H1 (cell line): ENCODE data around the gene PLXNA4. TPM values are rescaled to one million over a fixed set of nuclear protein-coding genes. Genes with fewer than 3 reads are reported as not detected.

ENCODE experiments used
- CTCF ChIA-PET: fragments of 300-600 bp; sonication (Branson Sonifier 250); formaldehyde crosslinking; loops from one replicate; lab custom pipeline; 2021; ENCODE audit not compliant: partially characterized antibody; lab: Charles Lee
- POLR2A ChIA-PET: fragments of 300-600 bp; sonication (Branson Sonifier 250); formaldehyde crosslinking; loops from one replicate; lab custom pipeline; 2021; ENCODE audit warnings: inconsistent platforms; ENCODE audit not compliant: partially characterized antibody; lab: Charles Lee
- DNase-seq, 2 experiments: peaks; one replicate each; pipeline versions ENCODE4 v3.0.0 to v3.0.0-alpha.2; 2010 to 2022; ENCODE audit warnings: low spot score in 2 of 2, low read depth in 1 of 2, mixed read lengths in 1 of 2
- FAIRE-seq: peaks from 2 replicates; lab custom pipeline; 2011; peaks lifted over from hg19 to GRCh38; lab: Jason Lieb, UNC
- H2AFZ ChIP-seq: 2 replicates; pipeline ENCODE4 v1.8.1; 2012; ENCODE audit warnings: low read length, inconsistent platforms
- H2AK5ac ChIP-seq: 2 replicates; pipeline ENCODE4 v1.6.1; 2013; ENCODE audit warnings: low read depth, low read length
- H2BK120ac ChIP-seq: replicated peaks from 2 replicates; pipeline ENCODE3; 2013; ENCODE audit warnings: low read depth, low read length, inconsistent platforms
- H2BK12ac ChIP-seq: 2 replicates; pipeline ENCODE4 v1.6.1; 2013; ENCODE audit warnings: low read depth, low read length
- H2BK15ac ChIP-seq: 2 replicates; pipeline ENCODE4 v1.6.1; 2013; ENCODE audit warnings: low read length
- H2BK20ac ChIP-seq: 2 replicates; pipeline ENCODE4 v1.6.1; 2013; ENCODE audit warnings: low read length
- H2BK5ac ChIP-seq: 2 replicates; pipeline ENCODE4 v1.6.1; 2013; ENCODE audit warnings: low read depth, low read length
- H3K14ac ChIP-seq: 2 replicates; pipeline ENCODE4 v1.6.1; 2013; ENCODE audit warnings: inconsistent platforms; ENCODE audit not compliant: insufficient read length
- H3K18ac ChIP-seq: 2 replicates; pipeline ENCODE4 v1.6.1; 2013; ENCODE audit warnings: low read length; ENCODE audit errors: extremely low read depth
- H3K23ac ChIP-seq: 2 replicates; pipeline ENCODE4 v1.6.1; 2013; ENCODE audit warnings: inconsistent platforms; ENCODE audit not compliant: insufficient read length
- H3K23me2 ChIP-seq: 2 replicates; pipeline ENCODE4 v1.6.1; 2013; ENCODE audit warnings: low read depth, low read length
- H3K27ac ChIP-seq: 2 replicates; pipeline ENCODE4 v1.6.1; 2011; ENCODE audit warnings: low read depth, low read length, inconsistent platforms
- H3K27me3 ChIP-seq, 4 experiments: replicated peaks in 1 of 4; 1 replicate in 1 of 4; 2 replicates in 3 of 4; pipeline versions ENCODE4 v1.6.1 to v1.8.1; 2011 to 2013; ENCODE audit warnings: low read length in 3 of 4, mild to moderate bottlenecking in 3 of 4, inconsistent platforms in 2 of 4, mixed read lengths in 2 of 4, moderate library complexity in 1 of 4; ENCODE audit not compliant: control insufficient read depth in 3 of 4, insufficient read depth in 3 of 4; ENCODE audit errors: extremely low read depth in 1 of 4
- H3K36me3 ChIP-seq, 4 experiments: 2 replicates each; pipeline versions ENCODE4 v1.6.1 to v1.8.1; 2011 to 2013; ENCODE audit warnings: mild to moderate bottlenecking in 4 of 4, low read length in 3 of 4, moderate library complexity in 2 of 4, control low read depth in 1 of 4, inconsistent platforms in 1 of 4; ENCODE audit not compliant: insufficient read depth in 4 of 4, control insufficient read depth in 2 of 4
- H3K4ac ChIP-seq: replicated peaks from 2 replicates; pipeline ENCODE3; 2013; ENCODE audit warnings: low read length, low read depth, mixed read lengths, inconsistent platforms; ENCODE audit not compliant: insufficient read length
- H3K4me1 ChIP-seq, 4 experiments: replicated peaks in 1 of 4; 1 replicate in 1 of 4; 2 replicates in 3 of 4; pipeline versions ENCODE4 v1.6.1 to v1.8.1; 2011 to 2013; ENCODE audit warnings: low read length in 3 of 4, inconsistent platforms in 2 of 4, mixed read lengths in 1 of 4; ENCODE audit not compliant: insufficient read depth in 4 of 4, control insufficient read depth in 3 of 4
- H3K4me2 ChIP-seq, 2 experiments: 2 replicates each; pipeline versions ENCODE4 v1.6.1 to v1.8.1; 2011 to 2013; ENCODE audit warnings: low read depth in 2 of 2, low read length in 2 of 2, control low read depth in 1 of 2, inconsistent platforms in 1 of 2, mild to moderate bottlenecking in 1 of 2; ENCODE audit not compliant: insufficient read depth in 1 of 2
- H3K4me3 ChIP-seq, 4 experiments: fragments of 200-600, 300-600 bp in 1 of 4; sonication (generic), shearing (Covaris generic), sonication (Bioruptor Twin) in 1 of 4; 2 replicates each; pipeline versions ENCODE4 v1.5.1 to v1.8.1; 2011 to 2016; ENCODE audit warnings: low read length in 4 of 4, low read depth in 3 of 4, control low read depth in 2 of 4, inconsistent platforms in 2 of 4, mild to moderate bottlenecking in 2 of 4, mixed read lengths in 1 of 4, moderate library complexity in 1 of 4; ENCODE audit not compliant: insufficient read depth in 2 of 4; ENCODE audit errors: extremely low read depth in 1 of 4
- H3K56ac ChIP-seq: replicated peaks from 2 replicates; pipeline ENCODE3; 2013; ENCODE audit warnings: low read depth, mild to moderate bottlenecking, mixed read lengths, low read length, inconsistent platforms; ENCODE audit not compliant: insufficient read length
- H3K79me1 ChIP-seq: 2 replicates; pipeline ENCODE4 v1.6.1; 2013; ENCODE audit warnings: low read depth, low read length, control low read depth
- H3K79me2 ChIP-seq, 2 experiments: 2 replicates each; pipeline versions ENCODE4 v1.6.1 to v1.8.1; 2012 to 2013; ENCODE audit warnings: low read length in 2 of 2, mild to moderate bottlenecking in 2 of 2, inconsistent platforms in 1 of 2; ENCODE audit not compliant: insufficient read depth in 2 of 2, control insufficient read depth in 1 of 2
- H3K9ac ChIP-seq, 4 experiments: replicated peaks in 1 of 4; 1 replicate in 1 of 4; 2 replicates in 3 of 4; pipeline versions ENCODE4 v1.6.1 to v1.8.1; 2011 to 2013; ENCODE audit warnings: low read depth in 3 of 4, low read length in 3 of 4, control low read depth in 2 of 4, mild to moderate bottlenecking in 2 of 4, moderate library complexity in 2 of 4, inconsistent platforms in 1 of 4; ENCODE audit errors: extremely low read depth in 1 of 4
- H3K9me3 ChIP-seq, 2 experiments: 2 replicates each; pipeline versions ENCODE4 v1.6.1 to v1.8.1; 2012 to 2013; ENCODE audit warnings: mild to moderate bottlenecking in 2 of 2, moderate library complexity in 2 of 2, control low read depth in 1 of 2, inconsistent platforms in 1 of 2, low read depth in 1 of 2, low read length in 1 of 2, mixed read lengths in 1 of 2; ENCODE audit not compliant: insufficient read depth in 2 of 2
- H4K20me1 ChIP-seq, 2 experiments: replicated peaks in 1 of 2; 2 replicates each; pipeline versions ENCODE3 to v1.8.1; 2011 to 2013; ENCODE audit warnings: inconsistent platforms in 2 of 2, low read length in 2 of 2, mild to moderate bottlenecking in 1 of 2; ENCODE audit not compliant: insufficient read depth in 2 of 2, control insufficient read depth in 1 of 2
- H4K5ac ChIP-seq: 2 replicates; pipeline ENCODE4 v1.6.1; 2013; ENCODE audit warnings: low read length, low read depth, mixed read lengths, inconsistent platforms; ENCODE audit not compliant: insufficient read length
- H4K8ac ChIP-seq: 2 replicates; pipeline ENCODE4 v1.8.0; 2013; ENCODE audit warnings: mild to moderate bottlenecking, moderate library complexity, low read length, inconsistent platforms; ENCODE audit not compliant: insufficient read depth; ENCODE audit errors: extremely low read depth
- H4K91ac ChIP-seq: replicated peaks from 2 replicates; pipeline ENCODE3; 2013; ENCODE audit warnings: low read length, mixed read lengths, inconsistent platforms; ENCODE audit not compliant: insufficient read length
- BRCA1 ChIP-seq: IDR thresholded peaks from 2 replicates; pipeline ENCODE4 v1.6.1; 2012; ENCODE audit warnings: low read depth, low read length, improper control_type of control experiment
- CBX5 ChIP-seq: fragments of 300-800, 300-1000 bp; sonication (generic); IDR thresholded peaks from 2 replicates; pipeline ENCODE4 v1.7.1; 2016; ENCODE audit warnings: antibody characterized with exemption, low read length, low read depth
- CTBP2 ChIP-seq: IDR thresholded peaks from 2 replicates; pipeline ENCODE4 v1.7.0; 2011; ENCODE audit warnings: borderline replicate concordance, mild to moderate bottlenecking, moderate library complexity, mixed read lengths, low read length; ENCODE audit not compliant: insufficient read depth, insufficient read length
- EGR1 ChIP-seq: IDR thresholded peaks from 2 replicates; pipeline ENCODE4 v1.6.1; 2011; ENCODE audit warnings: low read depth, low read length, borderline replicate concordance
- EP300 ChIP-seq, 2 experiments: IDR thresholded peaks; 1 replicate in 1 of 2; 2 replicates in 1 of 2; pipeline ENCODE4 v1.6.1; 2011 to 2012; ENCODE audit warnings: low read depth in 2 of 2, low read length in 2 of 2, mild to moderate bottlenecking in 2 of 2, borderline replicate concordance in 1 of 2, inconsistent platforms in 1 of 2, moderate library complexity in 1 of 2
- KDM1A ChIP-seq: fragments of 200-600, 300-600 bp; sonication (generic); IDR thresholded peaks from 2 replicates; pipeline ENCODE4 v1.7.1; 2016; ENCODE audit warnings: mild to moderate bottlenecking, low read length, borderline replicate concordance
- MAFK ChIP-seq: IDR thresholded peaks from 2 replicates; pipeline ENCODE4 v1.6.1; 2012; ENCODE audit warnings: low read depth, mild to moderate bottlenecking, improper control_type of control experiment, low read length
- PHF8 ChIP-seq: fragments of 200-600 bp; sonication (generic); conservative IDR thresholded peaks from 2 replicates; pipeline ENCODE4 v1.7.1; 2012; ENCODE audit warnings: low read depth, mild to moderate bottlenecking, inconsistent platforms, low read length, moderate library complexity
- SAP30 ChIP-seq: fragments of 300-600 bp; sonication (generic); IDR thresholded peaks from 2 replicates; pipeline ENCODE4 v1.7.1; 2012; ENCODE audit warnings: low read length, moderate library complexity, mild to moderate bottlenecking, inconsistent platforms; ENCODE audit not compliant: insufficient read depth, insufficient replicate concordance
- SP4 ChIP-seq: IDR thresholded peaks from 2 replicates; pipeline ENCODE4 v1.6.1; 2012; ENCODE audit warnings: low read length, inconsistent platforms
- TBP ChIP-seq: IDR thresholded peaks from 2 replicates; pipeline ENCODE4 v1.6.1; 2011; ENCODE audit warnings: low read depth, low read length, improper control_type of control experiment
- WGBS, 2 experiments: shearing (Covaris generic) in 1 of 2; methylation state at CpG; one replicate each; pipeline versions ENCODE4 v1.1.6 to v1.1.7; 2013 to 2015; ENCODE audit warnings: low lambda C conversion rate in 2 of 2, mixed read lengths in 2 of 2, inconsistent platforms in 1 of 2, low coverage in 1 of 2, missing lambda C conversion rate in 1 of 2; ENCODE audit not compliant: insufficient replicate concordance in 2 of 2, insufficient coverage in 1 of 2, insufficient read length in 1 of 2; ENCODE audit errors: extremely low coverage in 1 of 2, missing lambda C conversion rate in 1 of 2; 5-methylcytosine and 5-hydroxymethylcytosine counted together
- polyA plus RNA-seq, 7 experiments: library from polyadenylated mRNA; depleted of rRNA in 3 of 7; stranded (reverse) in 5 of 7; unstranded in 2 of 7; fragments of >200 nt in 5 of 7; fragments of 200-250 nt in 2 of 7; gene quantifications; 1 replicate in 5 of 7; 2 replicates in 1 of 7; 4 replicates in 1 of 7; pipeline versions ENCODE4 v1.2.1 to v1.2.3, GENCODE V29; 2011 to 2013; ENCODE audit warnings: missing spikeins in 2 of 7, mixed read lengths in 2 of 7
- total RNA-seq: library from RNA; stranded (reverse); fragmentation: NEBNext Ultra II Directional; extraction: Animal tissue kit (Norgen Biotek cat#: 25700); gene quantifications from 2 replicates; pipeline ENCODE4 v1.2.1, GENCODE V29; 2021
- TF ChIP-seq, protein P1 (sequence below): IDR thresholded peaks from 2 replicates; pipeline ENCODE4 v1.6.1; 2011; ENCODE audit warnings: low read depth, mild to moderate bottlenecking, low read length; ENCODE audit not compliant: insufficient read depth

PLXNA4 gene
- total and polyA plus RNA-seq, 2 of the 8 experiments (the other 6 are each of a cell fraction or from before 2014, with no cell fraction given), result 0.76 to 0.79 TPM

DNA sequence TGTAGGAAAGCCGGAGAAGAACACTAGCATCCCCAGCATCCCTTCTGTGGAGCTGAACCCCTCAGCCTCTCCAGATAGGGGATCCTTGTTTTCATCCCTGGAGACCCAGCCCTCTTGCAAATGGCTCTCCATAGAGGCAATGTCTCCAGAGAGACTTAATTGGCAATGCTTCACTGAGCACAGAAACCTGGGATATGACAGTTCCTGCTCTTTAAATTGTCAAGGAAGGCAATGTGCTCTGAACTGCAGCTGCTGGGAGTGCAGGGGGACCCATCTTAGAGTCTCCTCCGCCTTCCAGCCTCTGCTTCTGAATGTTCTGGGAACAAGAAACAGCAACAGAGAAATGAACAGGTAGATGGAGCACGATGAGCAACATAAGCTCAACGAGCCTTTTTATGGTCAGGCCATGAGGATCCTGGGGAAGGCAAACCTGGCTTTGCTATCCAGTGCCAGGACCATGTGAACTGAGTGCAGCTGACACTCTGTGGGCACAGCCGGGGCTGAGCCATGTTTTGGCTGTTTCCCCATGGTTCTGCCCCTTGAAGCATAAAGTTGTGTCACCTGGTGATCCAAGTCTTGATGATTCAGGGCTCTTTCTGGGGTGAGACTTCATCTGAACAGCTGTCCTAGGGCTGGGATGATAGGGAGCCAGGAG is 481.0 kb downstream of the PLXNA4 start:
- H3K79me1 ChIP-seq, result no peaks in the 10 kb centered on the region
- no peak overlapping the region for H3K9ac ChIP-seq
- H3K36me3 ChIP-seq, result no peaks in the 10 kb centered on the region
- no peak overlapping the region for H3K4me2 ChIP-seq
- no peaks in the 10 kb centered on the region for H3K79me2 ChIP-seq
- H3K27ac ChIP-seq, result no peak overlapping the region
- no peak overlapping the region for H3K14ac ChIP-seq
- H3K4ac ChIP-seq, result no peak overlapping the region
- H4K91ac ChIP-seq, result no peak overlapping the region
- POLR2A ChIA-PET, result no interaction called here
- no peak overlapping the region for H3K18ac ChIP-seq
- H4K5ac ChIP-seq, result no peak overlapping the region
- H2AFZ ChIP-seq, result no peak overlapping the region
- H2BK5ac ChIP-seq, result no peak overlapping the region
- no peak overlapping the region for H3K4me3 ChIP-seq
- H3K56ac ChIP-seq, result no peak overlapping the region
- H2BK12ac ChIP-seq, result no peak overlapping the region
- no peak overlapping the region for H2AK5ac ChIP-seq
- no peaks in the 10 kb centered on the region for H3K23me2 ChIP-seq
- no peak for DNase-seq
- no peaks in the 10 kb centered on the region for H4K20me1 ChIP-seq
- no peak overlapping the region for H2BK20ac ChIP-seq
- H3K27me3 ChIP-seq, result no peaks in the 10 kb centered on the region; a peak in 1 of 7 replicates
- no peaks in the 10 kb centered on the region for H3K9me3 ChIP-seq
- FAIRE-seq, result no peak
- H3K4me1 ChIP-seq, result no peaks in the 10 kb centered on the region; a peak in 1 of 7 replicates
- no peak for TF ChIP-seq EP300 (IDR thresholded peaks at IDR 0.05; ENCODE audit: borderline replicate concordance in 1 of 2, low read depth in 2 of 2, low read length in 2 of 2)
- no peak for TF ChIP-seq MAFK
- no peak for TF ChIP-seq BRCA1
- TF ChIP-seq CBX5, result no peak
- TF ChIP-seq, protein P1, sequence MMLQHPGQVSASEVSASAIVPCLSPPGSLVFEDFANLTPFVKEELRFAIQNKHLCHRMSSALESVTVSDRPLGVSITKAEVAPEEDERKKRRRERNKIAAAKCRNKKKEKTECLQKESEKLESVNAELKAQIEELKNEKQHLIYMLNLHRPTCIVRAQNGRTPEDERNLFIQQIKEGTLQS, result no peak
- TF ChIP-seq KDM1A, result no peak
- TF ChIP-seq CTBP2, result no peak
- TF ChIP-seq SAP30, result no peak
- no peak for TF ChIP-seq TBP
- no peak for TF ChIP-seq PHF8
- TF ChIP-seq SP4, result no peak
- TF ChIP-seq EGR1, result no peak
- no peak overlapping the region for H2BK15ac ChIP-seq
- no peak overlapping the region for H2BK120ac ChIP-seq
- WGBS, 2 experiments, result 71% methylated on average over 5 of the region's 5 CpGs; no CpG with 5 or more reads in 1 of the 2 experiments
- H3K23ac ChIP-seq, result no peak overlapping the region
- CTCF ChIA-PET, result interaction anchor here (1.1 kb wide), 1 partner anchor 16 kb away, joined by 4 read pairs; no protein-coding TSS in a partner anchor
- H4K8ac ChIP-seq, result no peak overlapping the region
